A673 (cell line): ENCODE results near the gene CCDC86. TPM values are rescaled to one million over a fixed set of nuclear protein-coding genes. Genes with fewer than 3 reads are reported as not detected.

Experiments used
- BruUV-seq: library from RNA; stranded (reverse); fragments of 400-500 nt; replicated peaks from 2 replicates; lab custom pipeline; 2021; lab: Mats Ljungman, UMichigan
- CTCF ChIA-PET: fragments of 300-600 bp; sonication (Branson Sonifier 250); formaldehyde crosslinking; loops from one replicate; lab custom pipeline; 2022; ENCODE audit warnings: antibody characterized with exemption; lab: Charles Lee
- POLR2A ChIA-PET: fragments of 300-600 bp; sonication (Branson Sonifier 250); formaldehyde crosslinking; loops from one replicate; lab custom pipeline; 2022; ENCODE audit warnings: antibody characterized with exemption; ENCODE audit not compliant: low non-redundant PET; lab: Charles Lee
- DNase-seq: peaks from one replicate; pipeline ENCODE4 v3.0.0-alpha.2; 2015; ENCODE audit warnings: low spot score
- H3K27ac ChIP-seq: fragments of 200-600 bp; sonication (generic); 2 replicates; pipeline ENCODE4 v1.5.1; 2016; ENCODE audit warnings: mixed run types, low read depth, mild to moderate bottlenecking, mixed read lengths, antibody characterized with exemption, low read length; ENCODE audit not compliant: poor library complexity, severe bottlenecking
- H3K27me3 ChIP-seq: fragments of 200-600 bp; sonication (generic); replicated peaks from 2 replicates; pipeline ENCODE4 v1.6.1; 2017; ENCODE audit warnings: mixed run types, low read depth, mild to moderate bottlenecking, mixed read lengths, antibody characterized with exemption, low read length; ENCODE audit not compliant: insufficient read depth, poor library complexity
- H3K36me3 ChIP-seq: fragments of 200-600 bp; sonication (generic); 2 replicates; pipeline ENCODE4 v1.6.1; 2016; ENCODE audit warnings: mixed run types, mild to moderate bottlenecking, mixed read lengths, antibody characterized with exemption, low read length; ENCODE audit not compliant: insufficient read depth, poor library complexity, severe bottlenecking
- H3K4me1 ChIP-seq: fragments of 200-600 bp; sonication (generic); 2 replicates; pipeline ENCODE4 v1.6.1; 2017; ENCODE audit warnings: mixed run types, mild to moderate bottlenecking, mixed read lengths, antibody characterized with exemption, low read length; ENCODE audit not compliant: insufficient read depth, poor library complexity, severe bottlenecking
- H3K4me3 ChIP-seq: fragments of 200-600 bp; sonication (generic); 2 replicates; pipeline ENCODE4 v1.5.1; 2016; ENCODE audit warnings: low read depth, mixed run types, mild to moderate bottlenecking, mixed read lengths, low read length; ENCODE audit not compliant: poor library complexity, severe bottlenecking
- H3K9me3 ChIP-seq: fragments of 200-600 bp; sonication (generic); 2 replicates; pipeline ENCODE4 v1.6.1; 2016; ENCODE audit warnings: mixed run types, low read depth, mild to moderate bottlenecking, mixed read lengths, antibody characterized with exemption, low read length; ENCODE audit not compliant: poor library complexity, severe bottlenecking
- EZH2 ChIP-seq: fragments of 200-600 bp; sonication (generic); IDR thresholded peaks from 2 replicates; pipeline ENCODE4 v1.6.1; 2017; ENCODE audit warnings: borderline replicate concordance, low read depth, mild to moderate bottlenecking, mixed read lengths, antibody characterized with exemption, low read length; ENCODE audit not compliant: poor library complexity, severe bottlenecking
- intact Hi-C: fragments of 100-400 bp; cut with micrococcal nuclease; formaldehyde crosslinking; loops from one replicate; pipeline ENCODE4 v1.10.0; 2022; ENCODE audit not compliant: unreplicated experiment
- total RNA-seq: library from RNA; stranded (reverse); gene quantifications from 2 replicates; pipeline ENCODE4 v1.2.3, GENCODE V29; 2021
- TF ChIP-seq, protein P1 (sequence below): fragments of 300-800, 200-600 bp; sonication (generic); conservative IDR thresholded peaks from 2 replicates; pipeline ENCODE4 v1.5.1; 2017; ENCODE audit warnings: low read depth, mild to moderate bottlenecking, antibody characterized with exemption, low read length, moderate library complexity, mixed read lengths

Gene CCDC86
- total RNA-seq, 1 experiment from 2014 or later, result 188 TPM

DNA sequence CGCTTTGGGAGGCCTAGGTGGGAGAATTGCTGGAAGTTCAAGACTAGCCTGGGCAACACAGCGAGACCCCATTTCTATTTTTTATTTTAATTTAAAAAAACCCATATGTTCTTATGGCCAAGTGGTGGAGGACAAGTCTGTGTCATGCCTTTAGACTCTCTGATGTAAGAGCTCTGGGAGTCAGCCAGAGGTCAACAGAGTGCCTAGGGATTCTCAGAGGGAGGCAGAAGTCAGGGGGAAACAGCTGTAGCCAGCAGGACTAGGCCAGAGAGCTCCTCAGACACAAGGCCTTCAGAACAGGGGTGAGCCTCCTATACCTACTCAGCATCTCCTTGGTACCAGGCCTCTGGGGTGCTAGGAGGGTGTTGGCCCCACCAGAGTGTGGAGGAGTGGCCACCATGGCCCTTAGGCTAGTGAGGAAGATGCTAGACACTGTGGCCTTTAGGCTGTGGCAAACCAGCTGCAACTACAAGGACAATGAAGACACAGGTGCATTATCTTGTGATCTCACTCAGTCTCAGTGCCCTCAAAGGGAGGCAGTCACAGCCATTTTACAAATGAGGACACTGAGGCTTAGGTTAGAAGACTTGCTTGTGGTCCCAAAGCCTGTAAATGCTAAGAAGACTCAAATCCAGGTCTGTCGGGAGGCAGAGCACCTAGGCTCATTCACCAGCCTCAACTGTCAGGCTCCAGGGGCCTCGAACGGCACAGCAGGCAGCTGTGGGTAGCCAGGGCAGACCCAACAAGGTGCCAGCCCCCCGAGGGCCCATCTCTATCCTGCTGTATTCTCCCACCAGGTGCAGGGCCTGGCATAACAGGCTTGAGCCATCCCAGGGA is 30.4 kb downstream of the CCDC86 start:
- Histone ChIP-seq H3K27me3 (no peaks in the 10 kb centered on the region), H3K9me3 (no peaks in the 10 kb centered on the region), H3K4me1 (no peaks in the 10 kb centered on the region), H3K36me3 (no peaks in the 10 kb centered on the region), H3K27ac (no peak overlapping the region), H3K4me3 (no peak overlapping the region)
- BruUV-seq, result no TSS peak
- ChIA-PET CTCF (no interaction called here), POLR2A (no interaction called here)
- intact Hi-C loops, result no loop called here
- no peak for TF ChIP-seq EZH2
- TF ChIP-seq, protein P1, sequence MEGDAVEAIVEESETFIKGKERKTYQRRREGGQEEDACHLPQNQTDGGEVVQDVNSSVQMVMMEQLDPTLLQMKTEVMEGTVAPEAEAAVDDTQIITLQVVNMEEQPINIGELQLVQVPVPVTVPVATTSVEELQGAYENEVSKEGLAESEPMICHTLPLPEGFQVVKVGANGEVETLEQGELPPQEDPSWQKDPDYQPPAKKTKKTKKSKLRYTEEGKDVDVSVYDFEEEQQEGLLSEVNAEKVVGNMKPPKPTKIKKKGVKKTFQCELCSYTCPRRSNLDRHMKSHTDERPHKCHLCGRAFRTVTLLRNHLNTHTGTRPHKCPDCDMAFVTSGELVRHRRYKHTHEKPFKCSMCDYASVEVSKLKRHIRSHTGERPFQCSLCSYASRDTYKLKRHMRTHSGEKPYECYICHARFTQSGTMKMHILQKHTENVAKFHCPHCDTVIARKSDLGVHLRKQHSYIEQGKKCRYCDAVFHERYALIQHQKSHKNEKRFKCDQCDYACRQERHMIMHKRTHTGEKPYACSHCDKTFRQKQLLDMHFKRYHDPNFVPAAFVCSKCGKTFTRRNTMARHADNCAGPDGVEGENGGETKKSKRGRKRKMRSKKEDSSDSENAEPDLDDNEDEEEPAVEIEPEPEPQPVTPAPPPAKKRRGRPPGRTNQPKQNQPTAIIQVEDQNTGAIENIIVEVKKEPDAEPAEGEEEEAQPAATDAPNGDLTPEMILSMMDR, result no peak
- DNase-seq, result no peak

GRCh38 chr11:60872961-60873524 is 31.1 kb downstream of the CCDC86 start:
- no peaks in the 10 kb centered on the region for H3K36me3 ChIP-seq
- no peaks in the 10 kb centered on the region for H3K27me3 ChIP-seq
- BruUV-seq, result no TSS peak
- no peak for DNase-seq
- TF ChIP-seq EZH2, result no peak
- TF ChIP-seq, protein P1, result no peak
- no peak overlapping the region for H3K4me3 ChIP-seq
- H3K4me1 ChIP-seq, result no peaks in the 10 kb centered on the region
- no peak overlapping the region for H3K27ac ChIP-seq
- ChIA-PET CTCF (no interaction called here), POLR2A (no interaction called here)
- H3K9me3 ChIP-seq, result no peaks in the 10 kb centered on the region
- intact Hi-C loops, result no loop called here

GRCh38 chr11:60873533-60873932 is 31.6 kb downstream of the CCDC86 start:
- no peak overlapping the region for H3K27ac ChIP-seq
- intact Hi-C loops, result no loop called here
- POLR2A ChIA-PET, result no interaction called here
- no TSS peak for BruUV-seq
- no peaks in the 10 kb centered on the region for H3K27me3 ChIP-seq
- H3K36me3 ChIP-seq, result no peaks in the 10 kb centered on the region
- TF ChIP-seq EZH2, result no peak
- TF ChIP-seq, protein P1, result no peak
- H3K4me1 ChIP-seq, result no peaks in the 10 kb centered on the region
- H3K4me3 ChIP-seq, result no peak overlapping the region
- no peaks in the 10 kb centered on the region for H3K9me3 ChIP-seq
- CTCF ChIA-PET, result no interaction called here
- no peak for DNase-seq
